NCI-H69 (cell line): ENCODE results near the gene OR10H2.
"Not testable (repeated sequence)": the region's sequence is repeated elsewhere in the genome, so short reads cannot be mapped to it uniquely, and the experiment has no call there.

ENCODE experiments used
- DNase-seq: peaks from one replicate; lab custom pipeline; 2025; lab: John Stamatoyannopoulos, UW

OR10H2 gene

GRCh38 chr19:15769586-15769985 lies 41.8 kb downstream of the OR10H2 start:
- no peak for DNase-seq

GRCh38 chr19:15774159-15774558 lies 46.3 kb downstream of the OR10H2 start:
- DNase-seq, result not testable (repeated sequence)

GRCh38 chr19:15775249-15775648 lies 47.4 kb downstream of the OR10H2 start:
- no peak for DNase-seq

- DNase-seq, result no peak
These were observed 48.4 kb downstream of the OR10H2 start for GRCh38 chr19:15776264-15776663.

- no peak for DNase-seq
These were observed 49.5 kb downstream of the OR10H2 start for GRCh38 chr19:15776991-15777970.
